ENCODE results near the gene OXCT1.
A peak's percentile ranks its signal among the peaks of the same experiment; 100 is the strongest.
"Not testable (repeated sequence)": the region's sequence is repeated elsewhere in the genome, so short reads cannot be mapped to it uniquely, and the experiment has no call there.

Gene OXCT1

GRCh38 chr5:41871852-41872251 is 1.6 kb upstream of the OXCT1 start:
- no peak for DNase-seq

- no peak for DNase-seq
Observed at GRCh38 chr5:41870627-41871048, 413 bp upstream of the OXCT1 start.

GRCh38 chr5:41869151-41869723 is 988 bp downstream of the OXCT1 start:
- DNase-seq: no peak

GRCh38 chr5:41863871-41864486 is 6.2 kb downstream of the OXCT1 start:
- no peak for DNase-seq

- no peak for DNase-seq
Observed at GRCh38 chr5:41858890-41859289, 11.3 kb downstream of the OXCT1 start.

- no peak for DNase-seq
Observed at GRCh38 chr5:41857989-41858388, 12.2 kb downstream of the OXCT1 start.

- peak; percentile 56 to 81 for DNase-seq
Observed at GRCh38 chr5:41856644-41857491, 13.4 kb downstream of the OXCT1 start.

GRCh38 chr5:41852293-41852692 is 17.9 kb downstream of the OXCT1 start:
- DNase-seq: no peak

GRCh38 chr5:41851116-41851515 is 19.1 kb downstream of the OXCT1 start:
- DNase-seq: no peak

GRCh38 chr5:41848983-41849382 is 21.2 kb downstream of the OXCT1 start:
- DNase-seq: no peak

GRCh38 chr5:41845751-41846150 is 24.5 kb downstream of the OXCT1 start:
- not testable (repeated sequence) for DNase-seq

- DNase-seq: no peak
Observed at GRCh38 chr5:41844502-41844901, 25.7 kb downstream of the OXCT1 start.

GRCh38 chr5:41843456-41844370 is 26.5 kb downstream of the OXCT1 start:
- DNase-seq: peak; percentile 6 to 57

GRCh38 chr5:41842777-41843176 is 27.4 kb downstream of the OXCT1 start:
- DNase-seq: no peak

GRCh38 chr5:41841325-41841724 is 28.9 kb downstream of the OXCT1 start:
- no peak for DNase-seq

- DNase-seq: no peak
Observed at GRCh38 chr5:41840251-41840650, 30.0 kb downstream of the OXCT1 start.

GRCh38 chr5:41837793-41838192 is 32.4 kb downstream of the OXCT1 start:
- DNase-seq: no peak

- no peak for DNase-seq
Observed at GRCh38 chr5:41835645-41836044, 34.6 kb downstream of the OXCT1 start.

GRCh38 chr5:41834506-41834905 is 35.7 kb downstream of the OXCT1 start:
- no peak for DNase-seq

GRCh38 chr5:41832430-41832829 is 37.8 kb downstream of the OXCT1 start:
- DNase-seq: no peak

GRCh38 chr5:41831155-41831554 is 39.1 kb downstream of the OXCT1 start:
- no peak for DNase-seq

- DNase-seq: no peak
Observed at GRCh38 chr5:41827792-41828191, 42.4 kb downstream of the OXCT1 start.

GRCh38 chr5:41822036-41822435 is 48.2 kb downstream of the OXCT1 start:
- no peak for DNase-seq

Measured in CD4-positive, alpha-beta T cell treated with Interferon alpha-2 for 1 hour (primary cell).